Activated T-cell treated with anti-CD3 and anti-CD28 coated beads, Interleukin-2, amount 50 U/mL, for 1 hour (primary cell): ENCODE measurements around the gene IFI44.

Source experiments
- DNase-seq: peaks from one replicate; pipeline ENCODE4 v3.0.0-alpha.2; 2020

Gene IFI44, protein sequence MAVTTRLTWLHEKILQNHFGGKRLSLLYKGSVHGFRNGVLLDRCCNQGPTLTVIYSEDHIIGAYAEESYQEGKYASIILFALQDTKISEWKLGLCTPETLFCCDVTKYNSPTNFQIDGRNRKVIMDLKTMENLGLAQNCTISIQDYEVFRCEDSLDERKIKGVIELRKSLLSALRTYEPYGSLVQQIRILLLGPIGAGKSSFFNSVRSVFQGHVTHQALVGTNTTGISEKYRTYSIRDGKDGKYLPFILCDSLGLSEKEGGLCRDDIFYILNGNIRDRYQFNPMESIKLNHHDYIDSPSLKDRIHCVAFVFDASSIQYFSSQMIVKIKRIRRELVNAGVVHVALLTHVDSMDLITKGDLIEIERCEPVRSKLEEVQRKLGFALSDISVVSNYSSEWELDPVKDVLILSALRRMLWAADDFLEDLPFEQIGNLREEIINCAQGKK

DNA sequence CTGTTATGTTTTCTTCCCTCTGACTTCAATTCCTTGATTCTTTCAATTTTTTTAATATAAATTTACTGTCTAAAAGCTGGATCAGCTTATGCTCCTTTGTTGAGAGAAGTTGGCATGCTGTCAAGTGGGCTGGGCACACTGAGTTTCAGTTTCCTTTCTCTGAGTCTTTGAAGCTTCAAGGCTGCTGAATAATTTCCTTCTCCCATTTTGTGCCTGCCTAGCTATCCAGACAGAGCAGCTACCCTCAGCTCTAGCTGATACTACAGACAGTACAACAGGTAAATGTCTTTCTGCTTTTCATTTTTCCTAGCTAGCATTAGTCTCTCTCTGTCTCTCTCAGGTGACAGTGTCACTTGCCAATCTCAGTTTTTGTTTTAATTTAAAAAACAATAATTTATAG, at the start of gene IFI44:
IFI44 (plus strand) TSS at position 204 of the 400 bp plus-strand sequence. CDS start 365 bp downstream, outside the sequence.
- peak; percentile 69 for DNase-seq

DNA sequence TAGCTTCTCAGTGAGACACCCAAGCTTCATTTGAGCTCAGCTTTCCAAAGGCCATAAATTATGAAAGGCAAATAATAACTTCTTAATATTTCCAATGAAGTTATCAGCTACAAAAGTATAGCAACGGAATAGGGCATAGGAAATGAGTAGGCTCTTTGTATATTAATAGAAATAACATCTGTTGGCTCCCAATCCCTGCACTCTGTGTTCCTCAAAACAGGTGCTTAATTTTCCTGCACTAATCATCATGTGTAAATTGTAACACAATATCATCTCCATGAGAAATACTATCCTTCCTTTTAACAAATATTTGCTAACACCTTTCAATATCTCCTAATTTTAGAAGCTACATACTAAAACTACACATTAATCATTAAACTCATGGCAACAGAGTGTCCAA, 48.6 kb upstream of the IFI44 start:
- no peak for DNase-seq

DNA sequence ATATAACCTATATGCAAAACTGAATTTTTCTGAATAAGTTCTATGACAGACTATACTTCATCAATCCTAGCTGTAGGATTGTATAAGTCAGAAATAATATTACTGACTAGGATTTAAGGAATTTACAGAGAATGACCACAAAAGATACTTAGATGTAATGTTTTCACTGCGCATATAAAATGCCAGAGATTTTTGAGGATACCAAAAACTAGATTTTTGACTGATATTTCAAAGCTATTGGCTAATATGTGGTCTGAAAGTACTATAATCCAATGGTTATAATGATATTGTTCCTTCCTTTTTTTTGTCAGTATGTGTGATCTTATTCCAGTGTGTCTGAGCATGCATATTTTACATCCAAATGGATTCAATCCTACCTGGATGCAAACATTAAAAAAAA, 46.4 kb upstream of the IFI44 start:
- no peak for DNase-seq

DNA sequence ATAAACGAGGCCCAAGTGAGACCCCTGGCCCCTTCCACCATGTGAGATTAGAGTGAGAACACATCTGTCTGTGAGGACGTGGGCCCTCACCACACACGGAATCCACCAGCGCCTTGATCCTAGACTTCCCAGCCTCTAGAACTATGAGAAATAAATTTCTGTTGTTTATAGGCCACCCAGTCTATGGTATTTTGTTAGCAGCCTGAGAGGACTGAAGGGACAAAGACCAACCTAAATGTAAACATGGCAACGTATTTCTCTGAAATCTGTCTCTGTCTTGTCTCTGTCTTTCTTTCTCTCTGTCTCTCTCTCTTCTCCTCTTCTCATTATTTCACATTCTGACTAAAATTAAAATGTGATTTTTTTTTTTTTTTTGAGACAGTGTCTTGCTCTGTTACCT, 45.0 kb upstream of the IFI44 start:
- DNase-seq, result no peak

DNA sequence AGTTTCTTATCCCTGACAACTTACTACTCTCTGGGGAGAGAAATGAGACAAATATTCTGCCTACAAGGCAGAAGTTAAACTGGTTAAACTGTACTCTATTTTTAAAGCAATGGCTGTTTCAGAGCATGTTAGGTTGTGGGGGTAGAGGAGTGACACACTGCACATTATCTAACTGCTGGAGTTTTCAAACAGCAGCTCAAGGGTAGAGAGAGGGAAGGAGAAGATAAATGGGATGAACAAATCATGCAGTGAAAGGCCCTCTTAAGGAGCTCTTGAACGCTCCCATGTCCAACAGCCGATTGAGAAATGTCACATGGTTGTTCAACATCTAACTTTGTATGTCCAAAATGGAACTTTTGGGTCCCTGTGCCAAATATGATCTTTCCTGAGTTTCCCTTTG, 43.4 kb upstream of the IFI44 start:
- no peak for DNase-seq

DNA sequence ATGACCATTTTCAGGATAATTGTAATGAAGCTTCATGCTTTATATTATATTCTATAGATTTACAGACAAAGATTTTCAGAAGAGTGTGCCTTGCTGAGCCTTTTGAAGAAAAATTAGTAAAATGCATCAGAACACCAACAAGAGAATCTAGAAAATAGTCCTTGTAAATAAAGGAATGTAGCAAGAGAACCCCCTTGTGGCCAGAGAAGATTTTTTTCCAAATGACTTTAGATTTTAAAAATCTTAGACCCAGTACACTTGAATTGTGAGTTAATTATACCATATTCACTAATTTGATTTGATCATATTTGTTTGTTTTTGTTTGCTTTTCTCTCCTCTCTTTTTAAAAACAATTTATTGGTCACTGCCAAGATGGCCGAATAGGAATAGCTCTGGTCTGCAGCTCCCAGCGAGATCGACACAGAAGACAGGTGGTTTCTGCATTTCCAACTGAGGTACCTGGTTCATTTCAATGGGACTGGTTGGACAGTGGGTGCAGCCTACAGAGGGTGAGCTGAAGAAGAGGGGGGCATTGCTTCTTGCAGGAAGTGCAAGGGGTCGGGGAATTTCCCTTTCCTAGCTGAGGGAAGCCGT, 42.2 kb upstream of the IFI44 start:
- DNase-seq, result no peak

DNA sequence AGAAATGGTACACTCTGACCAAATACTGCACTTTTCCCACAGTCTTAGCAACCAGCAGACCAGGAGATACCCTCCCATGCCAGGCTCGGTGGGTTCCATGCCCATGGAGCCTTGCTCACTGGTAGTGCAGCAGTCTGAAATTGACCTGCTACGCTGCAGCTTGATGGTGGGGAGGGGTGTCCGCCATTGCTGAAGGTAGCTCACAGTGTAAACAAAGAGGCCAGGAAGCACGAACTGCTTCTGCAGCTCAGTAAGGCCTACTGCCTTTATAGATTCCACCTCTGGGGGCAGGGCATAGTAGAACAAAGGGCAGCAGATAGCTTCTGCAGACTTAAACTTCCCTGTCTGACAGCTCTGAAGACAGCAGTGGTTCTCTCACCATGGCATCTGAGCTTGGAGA, 41.7 kb upstream of the IFI44 start:
- no peak for DNase-seq

DNA sequence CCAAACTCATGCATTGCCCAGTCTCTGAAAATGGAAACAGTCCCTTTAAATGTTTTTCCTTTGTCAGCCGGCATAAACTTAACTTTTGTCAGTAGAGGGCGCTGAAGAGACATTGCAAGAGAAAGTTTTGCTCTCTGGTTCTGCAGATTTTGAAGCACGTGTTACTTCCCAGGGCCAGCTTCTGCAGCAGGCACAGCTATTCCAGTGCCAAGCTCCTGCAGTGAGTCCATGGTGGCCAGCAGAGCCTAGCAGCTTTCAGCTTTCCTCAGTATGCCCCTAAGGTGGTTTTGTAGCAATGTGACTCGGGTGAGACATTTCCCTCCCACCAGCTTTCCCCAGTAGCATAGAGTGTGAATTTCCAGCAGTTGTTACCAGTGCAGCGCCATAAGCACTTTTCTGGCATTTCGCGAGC, 32.0 kb upstream of the IFI44 start:
- DNase-seq, result peak; percentile 46

DNA sequence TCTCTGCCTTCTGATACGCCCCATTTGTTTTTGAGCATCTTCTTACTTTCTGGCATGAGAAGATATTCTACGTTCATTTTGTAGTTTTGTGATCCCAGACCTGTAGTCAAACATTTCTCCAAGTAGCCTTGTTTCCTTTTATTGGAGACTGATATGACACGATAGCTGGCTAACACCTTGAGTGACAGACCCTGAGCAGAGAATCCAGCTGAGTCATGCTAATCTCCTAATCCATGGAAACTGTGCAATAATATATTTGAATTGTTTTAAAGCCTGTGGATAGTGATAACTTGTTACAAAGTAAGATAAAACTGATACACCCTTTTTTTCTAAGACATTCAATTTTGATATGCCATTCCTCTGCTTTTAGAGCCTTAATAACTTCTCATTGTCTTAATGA, 30.6 kb upstream of the IFI44 start:
- no peak for DNase-seq

DNA sequence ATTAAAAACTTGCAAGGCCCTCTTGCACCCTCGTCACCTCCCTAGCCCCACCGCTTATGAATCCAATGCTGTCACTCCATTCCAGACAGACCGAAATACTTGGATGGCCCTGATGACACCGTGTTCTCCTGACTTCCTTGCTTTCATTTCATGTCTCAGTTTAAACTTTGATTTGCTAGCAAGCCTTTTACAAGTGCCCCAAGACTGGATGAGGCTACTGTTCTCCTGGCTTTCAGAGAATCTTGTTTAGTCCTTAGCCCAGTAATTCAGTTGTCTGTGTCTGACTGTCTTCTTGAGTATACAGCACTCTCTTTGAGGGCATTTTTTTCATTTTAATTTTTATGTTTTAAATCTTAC, 30.2 kb upstream of the IFI44 start:
- no peak for DNase-seq

DNA sequence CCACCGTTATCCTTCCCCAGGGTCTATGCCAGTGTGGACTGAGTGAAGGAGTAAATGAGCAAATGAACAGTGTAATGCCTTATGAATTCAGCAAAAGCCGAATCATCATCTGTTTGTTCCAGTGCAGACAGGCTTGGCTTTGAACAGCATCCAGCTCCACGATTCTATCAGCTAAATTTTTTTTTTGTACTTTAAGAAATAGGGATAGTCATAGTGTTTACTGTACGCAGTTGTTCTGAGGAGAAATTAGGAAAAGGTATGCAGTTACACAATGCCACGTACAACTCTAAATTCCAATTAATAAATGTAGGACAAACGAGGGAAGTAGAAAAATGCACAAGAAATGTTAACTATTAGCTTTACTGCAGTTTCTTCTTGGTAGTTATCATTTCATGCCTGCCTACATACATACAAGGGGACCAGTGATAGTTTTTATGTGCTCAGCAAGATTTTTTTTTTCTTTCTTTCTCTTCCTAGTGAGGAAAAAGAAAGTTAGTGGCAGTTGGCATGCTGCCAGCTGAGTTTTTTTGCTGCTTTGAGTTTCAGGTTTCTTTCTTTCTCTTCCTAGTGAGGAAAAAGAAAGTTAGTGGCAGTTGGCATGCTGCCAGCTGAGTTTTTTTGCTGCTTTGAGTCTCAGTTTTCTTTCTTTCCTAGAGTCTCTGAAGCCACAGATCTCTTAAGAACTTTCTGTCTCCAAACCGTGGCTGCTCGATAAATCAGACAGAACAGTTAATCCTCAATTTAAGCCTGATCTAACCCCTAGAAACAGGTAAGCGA, 29.6 kb upstream of the IFI44 start, which contains the start of gene IFI44L:
IFI44L (plus strand) TSS at position 646 of the 777 bp plus-strand sequence. CDS start 7,468 bp downstream, outside the sequence.
- peak; percentile 54 for DNase-seq

DNA sequence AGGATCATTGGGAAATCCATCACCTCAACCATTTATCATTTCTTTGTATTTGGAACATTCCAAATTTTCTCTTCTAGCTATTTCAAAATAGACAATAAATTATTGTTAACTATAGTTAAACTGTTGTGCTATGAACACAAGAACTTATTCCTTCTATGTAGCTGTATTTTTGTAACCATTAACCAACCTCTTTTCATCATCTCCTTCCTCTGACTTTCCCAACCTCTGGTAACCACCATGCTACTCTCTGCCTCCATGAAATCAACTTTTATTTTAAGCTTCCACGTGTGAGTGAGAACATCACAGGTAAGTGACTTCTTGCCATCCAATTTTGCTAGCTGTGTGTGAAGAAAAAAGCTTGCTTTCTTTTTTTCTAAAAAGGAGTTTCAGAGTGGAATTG, 29.0 kb upstream of the IFI44 start:
- no peak for DNase-seq

DNA sequence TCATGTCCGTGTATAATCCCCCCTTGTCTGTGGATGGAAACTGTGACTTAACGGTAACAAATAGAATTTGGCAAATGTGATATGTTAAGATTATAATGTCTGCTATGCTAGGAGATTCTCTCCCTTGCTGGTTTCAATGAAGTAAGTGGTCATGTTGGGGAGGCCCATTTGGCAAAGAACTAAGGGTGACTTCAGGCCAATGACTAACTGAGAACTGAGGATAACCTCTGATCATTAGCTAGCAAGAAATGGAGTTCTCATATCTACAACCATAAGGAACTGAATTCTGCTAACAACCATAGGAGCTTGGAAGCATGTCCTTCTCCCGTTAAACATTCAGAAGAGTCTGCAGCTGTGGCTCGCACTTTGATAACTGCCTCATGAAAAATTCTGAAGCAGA, 27.1 kb upstream of the IFI44 start:
- DNase-seq, result no peak

DNA sequence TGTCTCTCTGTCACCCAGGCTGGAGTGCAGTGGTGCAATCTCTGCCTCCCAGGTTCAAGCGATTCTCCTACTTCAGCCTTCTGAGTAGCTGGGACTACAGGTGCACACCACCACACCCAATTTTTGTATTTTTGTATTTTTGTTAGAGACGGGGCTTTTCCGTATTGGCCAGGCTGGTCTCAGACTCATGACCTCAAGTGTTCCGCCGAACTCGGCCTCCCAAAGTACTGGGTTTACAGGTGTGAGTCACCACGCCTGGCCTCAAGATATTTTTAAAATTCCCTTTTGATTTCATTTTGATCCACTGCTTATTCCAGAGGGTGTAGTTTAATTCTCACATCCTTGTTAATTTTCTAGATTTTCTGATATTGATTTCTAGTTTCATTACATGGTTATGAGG, 25.6 kb upstream of the IFI44 start:
- DNase-seq, result no peak

DNA sequence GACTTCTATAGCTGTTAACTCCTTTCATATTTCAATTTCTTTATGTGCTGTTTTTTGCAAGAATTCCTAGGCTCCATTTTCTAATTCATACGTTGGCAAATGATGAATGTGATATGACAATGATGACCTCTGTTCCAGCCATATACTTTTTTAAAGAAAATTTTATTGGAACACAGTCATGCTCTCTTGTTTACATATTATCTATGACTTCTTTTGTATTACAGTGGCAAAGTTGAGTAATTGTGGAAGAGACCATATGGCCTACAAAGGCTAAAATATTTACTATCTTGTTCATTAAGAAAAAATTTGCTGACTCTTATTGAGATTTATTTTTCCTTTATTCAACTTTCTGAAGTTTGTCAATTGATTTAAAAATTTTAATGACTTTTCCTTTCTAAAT, 22.3 kb upstream of the IFI44 start:
- DNase-seq, result no peak

DNA sequence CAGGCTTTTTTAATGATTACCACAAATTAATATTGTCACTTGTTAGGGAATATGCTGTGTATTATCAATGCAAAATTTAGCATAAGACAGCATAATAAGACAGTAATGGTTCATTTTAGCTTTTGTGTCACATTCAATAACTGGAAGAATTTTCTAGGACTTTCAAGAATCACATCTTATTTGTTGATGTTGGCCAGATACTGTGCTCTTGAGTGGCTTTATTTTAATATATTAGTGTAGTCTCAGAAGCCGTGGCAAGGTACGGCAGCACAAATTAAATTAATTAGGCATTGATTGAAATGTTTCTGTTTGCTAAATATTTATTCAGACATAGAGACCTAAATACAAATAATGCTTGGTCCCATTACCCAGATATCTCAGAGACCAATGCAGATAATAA, 19.0 kb upstream of the IFI44 start:
- no peak for DNase-seq

DNA sequence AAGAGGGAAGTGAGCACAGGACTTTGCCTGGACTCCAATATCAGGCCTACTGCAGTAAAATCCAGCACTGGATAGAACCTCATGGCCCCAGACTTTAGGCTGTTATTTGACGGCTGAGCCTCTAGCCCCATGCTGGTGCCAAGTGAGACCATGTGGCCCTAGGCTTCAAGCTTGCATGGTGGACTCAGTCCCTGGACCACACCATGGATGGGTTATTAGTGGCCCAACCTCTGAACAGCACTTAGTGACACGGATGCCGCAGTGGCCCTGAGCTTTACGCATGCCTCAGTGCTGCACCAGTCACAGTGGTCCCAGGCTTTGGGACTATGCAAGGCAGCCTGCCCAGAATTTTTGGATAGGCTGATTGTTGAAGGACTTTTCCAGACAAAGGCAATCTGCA, 16.4 kb upstream of the IFI44 start:
- DNase-seq, result no peak

DNA sequence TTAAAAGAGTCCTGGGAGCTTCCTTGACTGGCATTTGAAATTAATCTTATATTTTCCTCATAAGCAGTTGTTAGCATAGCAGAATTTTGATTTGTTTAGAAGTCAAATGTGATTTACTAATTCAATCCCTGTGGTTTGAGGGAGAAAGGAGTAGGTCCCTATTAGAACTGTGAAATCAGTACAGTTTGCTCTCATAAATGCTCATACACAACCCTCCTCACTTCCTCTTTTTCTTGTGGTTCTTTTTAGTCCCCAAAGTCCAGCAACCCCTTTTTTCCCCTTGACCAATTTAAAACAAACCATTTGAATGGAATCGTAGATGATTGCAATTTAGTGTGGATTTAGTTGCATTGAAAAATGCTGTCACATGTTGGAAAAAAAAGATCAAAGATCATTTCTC, 9.2 kb upstream of the IFI44 start:
- DNase-seq, result no peak

DNA sequence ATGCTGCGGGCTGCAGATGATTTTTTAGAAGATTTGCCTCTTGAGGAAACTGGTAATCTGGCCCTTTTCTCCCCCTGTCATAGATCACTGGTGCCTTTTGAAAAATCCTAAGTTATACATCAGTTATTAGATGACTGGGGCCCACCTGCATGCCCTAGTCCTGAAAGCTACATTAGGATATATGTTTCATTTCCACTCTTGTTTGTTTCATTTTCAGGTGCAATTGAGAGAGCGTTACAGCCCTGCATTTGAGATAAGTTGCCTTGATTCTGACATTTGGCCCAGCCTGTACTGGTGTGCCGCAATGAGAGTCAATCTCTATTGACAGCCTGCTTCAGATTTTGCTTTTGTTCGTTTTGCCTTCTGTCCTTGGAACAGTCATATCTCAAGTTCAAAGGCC, 8.1 kb upstream of the IFI44 start:
- no peak for DNase-seq

DNA sequence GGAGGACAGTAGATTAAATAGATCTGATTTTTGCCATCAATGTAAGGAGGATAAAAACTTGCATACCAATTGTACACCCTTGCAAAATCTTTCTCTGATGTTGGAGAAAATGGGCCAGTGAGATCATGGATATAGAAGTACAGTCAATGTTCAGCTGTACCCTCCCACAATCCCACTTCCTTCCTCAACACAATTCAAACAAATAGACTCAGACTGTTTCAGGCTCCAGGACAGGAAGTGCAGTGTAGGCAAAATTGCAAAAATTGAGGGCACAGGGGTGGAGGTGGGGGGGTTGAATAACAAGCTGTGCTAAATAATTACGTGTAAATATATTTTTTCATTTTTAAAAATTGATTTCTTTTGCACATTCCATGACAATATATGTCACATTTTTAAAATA, 3.9 kb upstream of the IFI44 start:
- no peak for DNase-seq

DNA sequence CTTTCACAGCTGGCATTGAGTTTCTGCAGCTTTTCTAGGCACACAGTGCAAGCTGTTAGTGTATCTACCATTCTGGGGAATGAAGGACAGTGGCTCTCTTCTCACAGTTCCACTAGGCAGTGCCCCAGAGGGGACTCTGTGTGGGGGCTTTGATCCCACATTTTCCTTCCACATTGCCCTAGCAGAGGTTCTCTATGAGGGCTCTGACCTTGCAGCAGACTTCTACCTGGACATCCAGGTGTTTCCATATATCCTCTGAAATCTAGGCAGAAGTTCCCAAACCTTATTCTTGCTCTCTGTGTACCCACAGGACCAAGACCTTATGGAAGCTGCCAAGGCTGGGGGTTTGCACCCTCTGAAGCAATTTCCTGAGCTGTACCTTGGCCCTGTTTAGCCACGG, 2.4 kb upstream of the IFI44 start:
- DNase-seq, result no peak

DNA sequence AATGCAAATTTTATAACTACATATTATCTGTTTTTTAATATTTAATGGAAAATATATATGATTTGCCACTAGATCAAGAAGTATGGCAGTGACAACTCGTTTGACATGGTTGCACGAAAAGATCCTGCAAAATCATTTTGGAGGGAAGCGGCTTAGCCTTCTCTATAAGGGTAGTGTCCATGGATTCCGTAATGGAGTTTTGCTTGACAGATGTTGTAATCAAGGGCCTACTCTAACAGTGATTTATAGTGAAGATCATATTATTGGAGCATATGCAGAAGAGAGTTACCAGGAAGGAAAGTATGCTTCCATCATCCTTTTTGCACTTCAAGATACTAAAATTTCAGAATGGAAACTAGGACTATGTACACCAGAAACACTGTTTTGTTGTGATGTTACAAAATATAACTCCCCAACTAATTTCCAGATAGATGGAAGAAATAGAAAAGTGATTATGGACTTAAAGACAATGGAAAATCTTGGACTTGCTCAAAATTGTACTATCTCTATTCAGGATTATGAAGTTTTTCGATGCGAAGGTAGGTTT, 556 bp downstream of the IFI44 start:
- no peak for DNase-seq

DNA sequence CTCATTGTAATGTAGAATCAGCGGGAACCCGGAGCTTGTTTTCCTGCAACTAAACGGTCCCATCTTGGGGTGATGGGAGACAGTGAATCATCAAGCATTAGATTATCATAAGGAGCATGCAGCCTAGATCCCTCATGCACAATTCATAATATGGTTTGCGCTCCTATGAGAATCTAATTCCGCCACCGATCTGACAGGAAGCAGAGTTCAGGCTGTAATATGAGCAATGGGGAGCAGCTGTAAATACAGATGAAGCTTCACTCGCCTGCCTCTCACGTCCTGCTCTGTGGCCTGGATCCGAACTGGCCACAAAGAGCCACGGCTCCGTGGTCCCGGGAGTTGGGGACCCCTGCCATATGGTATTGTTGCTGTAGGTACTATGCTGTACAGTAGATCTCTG, 1.6 kb downstream of the IFI44 start:
- peak; percentile 37 for DNase-seq
